HepG2 (cell line): Measurements from ENCODE around the gene DLST.
A peak's percentile ranks its signal among the peaks of the same experiment; 100 is the strongest.

ENCODE experiments used
- CTCF ChIP-seq: sonication (generic); formaldehyde crosslinking; IDR thresholded peaks from 2 replicates; pipeline ENCODE4 v1.5.0; 2020; ENCODE audit warnings: mild to moderate bottlenecking, missing genetic modification reagents, moderate library complexity
- EP300 ChIP-seq, 3 experiments: sonication (generic) in 1 of 3; formaldehyde crosslinking in 1 of 3; IDR thresholded peaks; 2 replicates each; pipeline versions ENCODE4 v1.5.1 to v1.6.1; 2011 to 2020; ENCODE audit warnings: low read depth in 2 of 3, low read length in 2 of 3, borderline replicate concordance in 1 of 3, improper control_type of control experiment in 1 of 3, mild to moderate bottlenecking in 1 of 3, missing genetic modification reagents in 1 of 3, moderate library complexity in 1 of 3
- JUND ChIP-seq: sonication (generic); formaldehyde crosslinking; IDR thresholded peaks from 2 replicates; pipeline ENCODE4 v1.8.0; 2022; ENCODE audit warnings: mild to moderate bottlenecking, missing genetic modification reagents
- PHF8 ChIP-seq: sonication (generic); formaldehyde crosslinking; IDR thresholded peaks from 2 replicates; pipeline ENCODE4 v1.5.0; 2020; ENCODE audit warnings: missing genetic modification reagents
- POLR2A ChIP-seq, 2 experiments: IDR thresholded peaks; 2 replicates each; pipeline ENCODE4 v1.6.1; 2011; ENCODE audit warnings: low read depth in 2 of 2, low read length in 2 of 2, mild to moderate bottlenecking in 1 of 2, moderate library complexity in 1 of 2; ENCODE audit not compliant: insufficient read depth in 1 of 2
- RBM22 ChIP-seq: fragments of 200-400 bp; formaldehyde crosslinking; optimal IDR thresholded peaks from 2 replicates; pipeline ENCODE3; 2017; ENCODE audit warnings: mild to moderate bottlenecking, low read length, moderate library complexity
- RFX5 ChIP-seq: IDR thresholded peaks from 2 replicates; pipeline ENCODE4 v1.6.1; 2011; ENCODE audit warnings: low read depth, low read length, improper control_type of control experiment
- RFXAP ChIP-seq: sonication (generic); formaldehyde crosslinking; IDR thresholded peaks from 2 replicates; pipeline ENCODE4 v1.4.0; 2020; ENCODE audit warnings: missing genetic modification reagents, borderline replicate concordance
- XRCC5 ChIP-seq: fragments of 200-400 bp; formaldehyde crosslinking; optimal IDR thresholded peaks from 2 replicates; pipeline ENCODE3; 2017; ENCODE audit warnings: mild to moderate bottlenecking, low read length
- ZBTB7A ChIP-seq: sonication (generic); formaldehyde crosslinking; IDR thresholded peaks from 2 replicates; pipeline ENCODE4 v1.8.0; 2022; ENCODE audit warnings: mild to moderate bottlenecking, missing genetic modification reagents
- ZNF180 ChIP-seq: sonication (generic); formaldehyde crosslinking; IDR thresholded peaks from 2 replicates; pipeline ENCODE4 v1.4.0; 2020; ENCODE audit warnings: low read depth, missing genetic modification reagents, borderline replicate concordance
- ZNF205 ChIP-seq: IDR thresholded peaks from 2 replicates; pipeline ENCODE4 v1.6.1; 2018; ENCODE audit warnings: missing biosample characterization, missing genetic modification reagents
- TF ChIP-seq, protein P1 (sequence below): sonication (generic); formaldehyde crosslinking; IDR thresholded peaks from 2 replicates; pipeline ENCODE4 v1.4.0; 2020; ENCODE audit warnings: missing genetic modification reagents

DNA sequence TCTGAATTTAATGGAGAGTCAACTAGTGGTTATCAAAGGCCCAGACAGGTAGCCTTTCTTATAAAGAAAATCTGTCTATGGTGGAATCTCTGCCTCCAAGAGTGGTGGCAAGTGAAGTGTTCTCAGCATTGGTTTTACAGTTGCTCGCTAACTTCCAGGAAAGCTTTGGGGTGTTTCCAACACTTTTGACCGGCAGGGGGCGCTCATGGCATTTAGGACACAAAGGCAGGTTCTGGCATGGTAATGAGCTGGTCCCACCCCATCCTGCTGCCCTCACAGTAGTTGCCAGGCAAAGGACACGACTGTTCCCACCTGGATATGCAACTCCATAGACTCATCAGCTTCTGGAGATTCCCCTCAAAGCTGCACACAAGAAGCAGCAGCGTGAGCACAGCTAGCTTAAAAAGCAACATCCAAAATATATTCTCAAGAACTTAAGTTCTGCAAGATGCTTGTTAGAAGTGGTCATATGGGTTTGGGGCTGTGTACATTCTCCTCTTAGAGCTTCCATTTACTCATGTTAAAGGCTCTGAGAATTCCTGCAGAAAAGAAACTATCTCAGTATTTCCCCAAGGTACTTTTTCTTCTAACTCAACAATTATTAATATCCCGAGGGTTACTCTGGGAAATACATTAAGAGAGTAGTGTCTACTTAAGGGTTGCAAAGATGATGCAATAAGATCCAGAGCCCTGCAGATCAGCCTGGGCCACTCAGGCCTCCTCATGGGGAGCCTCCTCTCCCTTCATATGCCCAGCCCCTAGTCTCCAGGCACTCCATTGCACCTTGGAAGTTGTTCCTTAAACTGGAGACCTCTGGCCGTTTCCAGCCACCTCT is 20.6 kb upstream of the DLST start:
- no peak for TF ChIP-seq POLR2A (IDR thresholded peaks at IDR 0.05; ENCODE audit: insufficient read depth in 1 of 2, low read depth in 2 of 2, low read length in 2 of 2)
- peak; percentile 92 for TF ChIP-seq CTCF (CRISPR knock-in tag)
- no peak for TF ChIP-seq ZNF180 (CRISPR knock-in tag)
- no peak for TF ChIP-seq JUND (CRISPR knock-in tag)
- TF ChIP-seq RFXAP (CRISPR knock-in tag) = no peak
- no peak for TF ChIP-seq ZBTB7A
- no peak for TF ChIP-seq ZNF205 (CRISPR knock-in tag)
- TF ChIP-seq, protein P1, sequence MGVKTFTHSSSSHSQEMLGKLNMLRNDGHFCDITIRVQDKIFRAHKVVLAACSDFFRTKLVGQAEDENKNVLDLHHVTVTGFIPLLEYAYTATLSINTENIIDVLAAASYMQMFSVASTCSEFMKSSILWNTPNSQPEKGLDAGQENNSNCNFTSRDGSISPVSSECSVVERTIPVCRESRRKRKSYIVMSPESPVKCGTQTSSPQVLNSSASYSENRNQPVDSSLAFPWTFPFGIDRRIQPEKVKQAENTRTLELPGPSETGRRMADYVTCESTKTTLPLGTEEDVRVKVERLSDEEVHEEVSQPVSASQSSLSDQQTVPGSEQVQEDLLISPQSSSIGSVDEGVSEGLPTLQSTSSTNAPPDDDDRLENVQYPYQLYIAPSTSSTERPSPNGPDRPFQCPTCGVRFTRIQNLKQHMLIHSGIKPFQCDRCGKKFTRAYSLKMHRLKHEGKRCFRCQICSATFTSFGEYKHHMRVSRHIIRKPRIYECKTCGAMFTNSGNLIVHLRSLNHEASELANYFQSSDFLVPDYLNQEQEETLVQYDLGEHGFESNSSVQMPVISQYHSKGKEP = no peak
- TF ChIP-seq RBM22 = no peak
- TF ChIP-seq PHF8 (CRISPR knock-in tag) = no peak
- TF ChIP-seq RFX5 = peak; percentile 60
- TF ChIP-seq EP300 (IDR thresholded peaks at IDR 0.05; ENCODE audit: low read depth in 2 of 2, low read length in 2 of 2) = no peak
- no peak for TF ChIP-seq EP300 (CRISPR knock-in tag; IDR thresholded peaks at IDR 0.05; ENCODE audit: borderline replicate concordance)
- TF ChIP-seq XRCC5 = peak; percentile 57
